GM19240 (cell line): Measurements from ENCODE around the gene SUFU.
"Not testable (repeated sequence)": the region's sequence is repeated elsewhere in the genome, so short reads cannot be mapped to it uniquely, and the experiment has no call there.

Experiments
- DNase-seq: peaks from one replicate; pipeline ENCODE4 v3.0.0; 2011; ENCODE audit warnings: low spot score; ENCODE audit not compliant: insufficient read length

The SUFU gene

DNA sequence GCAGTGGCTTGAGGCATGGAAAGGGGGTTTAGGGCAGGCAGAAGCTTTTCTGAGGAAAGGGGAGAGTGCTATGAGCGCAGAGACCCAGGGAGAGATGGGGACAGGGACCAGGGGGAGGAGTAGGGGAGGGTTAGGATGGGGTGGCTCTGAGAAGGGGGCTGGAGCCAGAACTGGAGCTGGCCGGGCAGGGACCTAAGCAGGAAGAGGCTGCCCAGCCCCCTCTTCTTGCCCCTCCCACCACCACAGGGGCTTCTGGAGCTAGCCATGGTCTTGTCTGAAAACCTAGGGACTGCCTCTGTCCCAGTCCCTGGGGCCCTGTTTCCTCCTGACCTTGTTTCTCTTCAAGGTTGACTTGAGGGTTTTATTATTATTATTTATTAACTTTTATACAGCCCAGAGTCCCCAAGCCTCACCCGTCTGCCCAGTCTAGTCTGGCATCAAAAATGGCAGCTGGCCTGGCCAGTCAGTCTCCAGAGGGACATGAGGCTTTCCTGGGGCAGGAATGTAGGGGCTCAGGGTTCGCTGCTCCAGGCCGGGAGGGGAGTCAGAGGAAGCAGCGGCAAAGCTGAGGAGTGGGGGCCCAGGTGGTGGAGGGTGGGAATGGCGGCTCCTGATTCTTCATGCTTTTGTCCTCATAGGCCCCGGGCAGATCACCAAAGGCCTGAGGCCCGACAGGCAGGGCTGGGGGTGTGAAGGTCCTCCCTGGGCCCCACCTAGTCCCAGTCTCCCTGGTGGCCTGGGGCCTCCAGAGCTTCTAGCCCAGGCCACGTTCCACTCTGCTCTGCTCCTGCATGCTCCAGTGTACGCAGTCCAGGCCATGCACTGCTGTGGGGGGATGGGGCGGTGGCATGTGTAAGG, 146.3 kb downstream of the SUFU start:
- DNase-seq = no peak

- DNase-seq = no peak
Observed at GRCh38 chr10:102650655-102651454, 147.1 kb downstream of the SUFU start.

DNA sequence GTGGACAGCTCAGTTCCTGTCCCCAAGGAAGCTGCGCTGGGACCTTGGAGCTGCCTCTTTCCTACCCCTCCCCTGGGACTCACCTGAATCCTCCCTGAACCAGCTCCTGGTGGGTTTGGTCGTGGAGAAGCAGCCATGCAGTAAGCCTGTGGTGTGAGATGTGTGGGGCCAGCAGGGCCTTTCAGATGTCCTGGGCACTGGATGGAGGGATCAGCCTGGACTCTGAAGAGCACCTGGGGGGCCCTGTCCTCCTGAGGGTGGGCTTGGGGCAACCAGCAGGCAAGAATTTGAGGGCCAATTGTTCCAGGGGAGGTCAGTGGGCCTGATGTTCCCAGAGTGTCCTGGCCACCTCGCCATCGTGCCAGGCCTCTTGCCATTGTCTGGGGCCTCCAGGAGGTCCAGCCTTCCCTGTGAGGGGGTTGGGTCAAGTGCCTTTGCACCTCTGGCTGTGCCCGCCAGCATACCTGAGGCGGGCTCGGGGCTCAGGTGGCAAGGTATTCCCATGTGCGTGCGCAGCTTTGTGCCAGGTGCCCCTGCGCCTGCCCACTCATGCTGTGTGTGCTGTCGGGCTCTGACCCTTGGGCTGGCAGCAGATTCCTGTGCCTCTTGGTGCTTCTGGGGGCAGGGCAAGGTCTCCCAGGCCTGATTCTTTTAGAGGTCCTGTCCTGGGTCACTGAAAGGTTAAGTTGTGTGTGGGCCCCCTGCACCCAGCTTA, 147.8 kb downstream of the SUFU start:
- DNase-seq = no peak

DNA sequence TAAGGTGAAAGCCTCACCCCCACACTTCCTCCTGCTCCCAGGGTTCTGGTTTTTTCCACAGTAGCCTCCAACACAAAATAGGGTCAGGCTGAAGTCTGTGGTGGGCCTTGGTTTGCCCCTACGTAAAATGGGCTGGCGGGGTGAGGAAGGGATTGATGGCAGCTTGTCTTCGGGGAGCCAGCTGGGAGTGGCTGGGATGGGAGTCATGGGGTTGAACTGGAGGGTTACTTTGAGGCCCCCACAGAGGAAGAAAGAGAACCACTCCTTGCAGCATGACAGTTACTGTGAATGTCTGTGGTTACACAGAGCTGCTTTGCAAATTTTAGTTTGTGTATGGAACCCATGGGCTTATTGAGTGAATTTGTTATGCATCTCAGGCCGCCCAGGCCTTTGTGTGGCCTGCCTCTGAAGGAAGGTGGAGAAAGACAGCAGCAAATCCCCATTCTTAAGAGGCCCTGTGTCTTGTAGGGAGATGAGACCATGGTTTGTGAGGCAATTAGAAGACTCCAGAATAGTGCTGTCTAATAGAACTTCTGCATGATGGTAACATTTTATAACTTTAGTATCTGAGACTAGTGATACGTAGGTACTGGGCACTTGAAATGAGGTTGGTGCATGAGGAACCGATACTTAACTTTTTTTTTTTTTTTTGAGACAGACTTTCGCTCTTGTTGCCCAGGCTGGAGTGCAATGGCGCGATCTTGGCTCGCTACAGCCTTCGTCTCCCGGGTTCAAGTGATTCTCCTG, 148.6 kb downstream of the SUFU start:
- no peak for DNase-seq

DNA sequence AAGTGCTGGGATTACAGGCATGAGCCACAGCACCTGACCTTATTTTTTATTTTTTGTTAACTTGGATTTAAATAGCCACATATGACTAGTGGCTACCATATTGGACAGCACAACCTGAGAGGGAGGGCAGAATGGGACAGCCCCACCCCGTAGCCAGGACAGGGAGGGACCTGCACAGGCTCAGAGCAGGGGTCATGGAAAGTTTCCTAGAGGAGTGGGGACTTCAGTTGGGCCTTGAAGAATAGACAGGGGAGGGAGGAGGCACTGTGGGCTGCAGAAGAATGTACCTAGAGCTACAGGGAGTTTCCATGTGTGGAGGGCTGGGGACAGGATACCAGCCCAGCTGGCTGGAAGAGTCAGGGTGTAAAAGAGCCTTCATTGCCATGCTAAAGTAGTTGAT, 149.3 kb downstream of the SUFU start:
- DNase-seq = no peak

GRCh38 chr10:102654566-102654965, 150.8 kb downstream of the SUFU start:
- no peak for DNase-seq

DNA sequence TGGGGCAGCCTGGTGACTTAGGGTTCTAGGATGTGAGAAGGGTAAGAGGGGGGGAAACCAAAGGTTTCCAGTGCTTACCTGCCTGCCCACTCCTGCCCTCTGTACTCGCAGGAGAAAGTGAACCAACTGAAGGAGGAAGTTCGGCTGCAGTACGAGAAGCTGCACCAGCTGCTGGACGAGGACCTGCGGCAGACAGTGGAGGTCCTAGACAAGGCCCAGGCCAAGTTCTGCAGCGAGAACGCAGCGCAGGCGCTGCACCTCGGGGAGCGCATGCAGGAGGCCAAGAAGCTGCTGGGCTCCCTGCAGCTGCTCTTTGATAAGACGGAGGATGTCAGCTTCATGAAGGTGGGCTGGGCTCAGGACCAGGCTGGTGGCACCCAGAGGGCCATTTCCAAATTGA, 151.2 kb downstream of the SUFU start:
- no peak for DNase-seq

GRCh38 chr10:102656026-102656425, 152.3 kb downstream of the SUFU start:
- no peak for DNase-seq

GRCh38 chr10:102656791-102657371, 153.1 kb downstream of the SUFU start:
- DNase-seq = no peak

- no peak for DNase-seq
Observed at GRCh38 chr10:102657451-102657850, 153.7 kb downstream of the SUFU start.

- DNase-seq = no peak
Observed at GRCh38 chr10:102657984-102658724, 154.4 kb downstream of the SUFU start.

GRCh38 chr10:102658802-102659201, 155.0 kb downstream of the SUFU start:
- DNase-seq = no peak

DNA sequence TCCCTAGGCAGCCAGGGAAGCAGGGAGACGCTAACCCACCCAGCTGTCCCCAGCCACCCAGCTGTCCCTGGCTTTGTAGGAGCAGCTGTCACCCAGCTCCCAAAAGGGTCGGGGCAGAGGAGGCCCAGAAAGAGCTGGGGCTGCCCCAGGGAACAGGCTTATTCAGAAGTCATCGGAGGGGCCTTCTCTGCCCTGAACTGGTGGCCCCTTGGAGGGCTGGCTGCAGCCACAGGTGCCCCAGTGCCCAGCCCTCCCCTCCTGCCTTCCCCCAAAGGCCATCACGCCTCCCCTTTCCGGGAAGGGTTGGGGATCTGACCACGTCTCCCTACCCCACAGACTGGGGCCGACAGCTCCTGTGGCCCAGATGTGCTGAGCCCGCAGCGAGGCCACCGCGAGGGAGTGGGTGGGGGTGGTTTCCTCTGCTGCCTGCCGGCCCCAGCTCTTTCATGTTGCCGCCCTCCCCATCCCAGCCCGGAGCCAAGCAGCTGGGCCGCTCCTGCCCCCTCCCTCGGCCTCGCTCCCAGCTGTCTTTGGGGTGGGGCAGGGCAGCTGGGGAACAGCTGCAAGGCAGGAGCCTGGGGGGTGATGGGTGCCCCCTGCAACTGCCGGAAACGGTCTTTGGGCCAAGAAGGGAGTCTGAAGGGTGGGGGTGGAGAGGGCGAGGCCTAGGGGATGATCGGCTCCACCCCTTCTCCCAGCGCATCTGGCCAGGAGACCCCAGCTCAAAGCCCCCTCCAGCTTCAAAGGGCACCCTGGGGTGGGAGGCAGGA, 157.3 kb downstream of the SUFU start:
- DNase-seq = peak; percentile 92

DNA sequence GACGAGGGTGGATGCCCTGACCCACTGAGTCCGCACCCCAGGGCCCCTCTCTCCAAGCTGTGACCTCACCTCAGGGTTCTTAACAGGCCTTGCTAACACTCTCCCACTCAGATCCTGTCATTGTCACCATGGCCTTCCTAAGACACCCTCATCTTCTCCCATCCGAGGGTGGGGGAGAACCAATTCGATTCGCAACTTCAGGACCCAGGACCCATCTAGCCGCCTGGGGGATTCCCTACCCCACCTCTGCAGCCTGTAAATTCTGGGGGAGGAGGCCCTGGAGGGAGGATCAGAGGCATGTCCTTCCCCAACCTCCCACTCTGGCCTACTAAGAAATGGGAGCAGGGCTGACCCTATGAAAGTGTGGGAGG, 157.9 kb downstream of the SUFU start:
- DNase-seq = no peak

- DNase-seq = no peak
Observed at GRCh38 chr10:102665904-102666509, 162.2 kb downstream of the SUFU start.

DNA sequence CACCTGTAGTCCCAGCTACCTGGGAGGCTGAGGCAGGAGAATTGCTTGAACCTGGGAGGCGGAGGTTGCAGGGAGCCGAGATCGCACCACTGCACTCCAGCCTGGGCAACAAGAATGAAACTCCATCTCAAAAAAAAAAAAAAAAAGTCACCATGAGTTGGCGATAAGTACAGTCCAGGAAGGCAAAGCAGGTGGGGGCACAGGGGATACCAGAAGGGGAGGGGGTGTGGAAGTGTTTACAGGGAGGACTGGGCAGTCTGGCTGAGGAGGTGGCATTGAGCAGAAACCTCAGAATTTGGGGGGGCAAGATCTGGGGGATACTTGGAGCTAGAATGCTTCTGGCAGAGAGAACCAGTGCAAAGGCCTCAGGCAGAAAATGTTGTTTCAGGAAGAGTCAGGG, 163.6 kb downstream of the SUFU start:
- DNase-seq = not testable (repeated sequence)

DNA sequence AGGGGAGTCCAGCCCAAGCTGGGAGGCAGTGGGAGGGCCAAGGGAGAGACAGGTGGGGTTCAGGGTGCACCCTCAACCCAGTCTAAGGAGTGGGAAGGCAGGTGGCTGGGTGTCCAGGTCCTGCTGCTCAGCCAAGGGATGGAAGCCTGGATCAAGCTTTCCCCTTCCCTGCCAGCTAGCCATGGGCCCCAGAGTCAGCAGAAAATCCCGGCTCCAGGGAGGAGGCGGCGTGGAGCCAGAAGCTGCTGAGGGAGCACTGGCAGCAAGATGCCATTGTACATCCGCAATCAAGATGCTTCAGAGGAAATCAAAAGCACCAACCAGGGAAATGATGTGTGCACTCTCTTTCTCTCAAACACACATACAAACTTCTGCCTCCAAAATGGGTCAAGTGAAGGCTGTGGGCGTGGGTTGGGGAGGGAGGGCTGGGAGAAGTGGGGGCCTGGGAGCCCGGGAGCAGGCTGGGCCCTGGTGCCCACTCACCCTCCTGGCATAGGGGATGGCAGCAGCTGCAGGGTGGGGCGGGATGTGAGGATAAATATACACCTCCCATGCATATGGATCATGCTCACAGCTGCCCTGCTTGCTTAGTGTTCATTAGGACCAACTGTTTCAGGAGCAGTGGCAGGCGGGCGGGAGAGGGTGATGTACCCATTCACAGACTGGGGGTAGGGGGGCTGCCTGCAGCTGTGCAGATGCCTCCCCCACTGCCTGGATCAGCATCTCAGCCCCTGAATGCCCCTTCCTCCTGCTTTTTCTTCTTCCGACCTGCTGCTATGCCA, 164.7 kb downstream of the SUFU start:
- no peak for DNase-seq
